Spinal cord (tissue), 10 donors: ENCODE results near the gene KCNJ10. TPM values are rescaled to one million over a fixed set of nuclear protein-coding genes. Genes with fewer than 3 reads are reported as not detected.
A peak's percentile ranks its signal among the peaks of the same experiment; 100 is the strongest.
"Not testable (repeated sequence)": the region's sequence is repeated elsewhere in the genome, so short reads cannot be mapped to it uniquely, and the experiment has no call there.

ENCODE experiments used
- DNase-seq, 6 donors: peaks; one replicate each; pipeline versions ENCODE4 v3.0.0 to v3.0.0-alpha.2; 2013 to 2015; ENCODE audit warnings: low spot score in 6 of 6, low read depth in 4 of 6
- H3K27ac ChIP-seq: one replicate; pipeline ENCODE4 v1.5.1; 2013; ENCODE audit warnings: low read depth, low read length, control low read depth
- H3K27me3 ChIP-seq: one replicate; pipeline ENCODE4 v1.6.1; 2013; ENCODE audit warnings: low read length; ENCODE audit not compliant: control insufficient read depth, insufficient read depth
- H3K36me3 ChIP-seq: one replicate; pipeline ENCODE4 v1.6.1; 2013; ENCODE audit warnings: low read length; ENCODE audit not compliant: control insufficient read depth, insufficient read depth
- H3K4me1 ChIP-seq: one replicate; pipeline ENCODE4 v1.6.1; 2013; ENCODE audit warnings: low read length; ENCODE audit not compliant: control insufficient read depth, insufficient read depth
- H3K4me3 ChIP-seq: one replicate; pipeline ENCODE4 v1.5.1; 2013; ENCODE audit warnings: low read depth, low read length, control low read depth
- H3K9me3 ChIP-seq: one replicate; pipeline ENCODE4 v1.6.1; 2013; ENCODE audit warnings: low read length; ENCODE audit not compliant: control insufficient read depth, insufficient read depth
- WGBS: methylation state at CpG from one replicate; pipeline ENCODE4 v1.1.5; 2013; ENCODE audit warnings: missing lambda C conversion rate; ENCODE audit not compliant: insufficient coverage; 5-methylcytosine and 5-hydroxymethylcytosine counted together
- polyA plus RNA-seq, 2 donors: library from polyadenylated mRNA; unstranded; fragments of 120-200 nt; gene quantifications; one replicate each; pipeline ENCODE4 v1.2.1, GENCODE V29; 2013; ENCODE audit not compliant: insufficient read length in 2 of 2
- total RNA-seq, 2 donors: library from RNA; depleted of rRNA in 1 of 2; stranded (reverse); fragments of 120-200 nt in 1 of 2; fragments of >200 nt in 1 of 2; gene quantifications; one replicate each; pipeline versions ENCODE4 v1.2.3 to v1.2.4, GENCODE V29; 2013 to 2014
- donor health status: healthy.

KCNJ10 gene
- total and polyA plus RNA-seq, 4 donors: 14.9 to 81.6 (median 42.8) TPM

- Histone ChIP-seq H3K9me3 (no peaks in the 10 kb centered on the region), H3K36me3 (no peaks in the 10 kb centered on the region), H3K4me3 (no peak overlapping the region), H3K27ac (peak overlapping the region; percentile 87), H3K27me3 (no peaks in the 10 kb centered on the region), H3K4me1 (peaks cover 82% of the 10 kb centered on the region)
- WGBS: 62% methylated on average over 11 of the region's 12 CpGs
- peak in 2 of 6 donors; percentile 45 to 74 for DNase-seq
Observed at GRCh38 chr1:160112357-160112756, 42.4 kb upstream of the KCNJ10 start.

- H3K4me3 ChIP-seq, H3K27me3 ChIP-seq, DNase-seq, H3K36me3 ChIP-seq, H3K9me3 ChIP-seq: not testable (repeated sequence)
- peak overlapping the region; percentile 15 for H3K27ac ChIP-seq
- 93% methylated on average over 3 of the region's 10 CpGs for WGBS
- peaks cover 74% of the 10 kb centered on the region for H3K4me1 ChIP-seq
Observed at GRCh38 chr1:160111462-160111861, 41.5 kb upstream of the KCNJ10 start.

- no peak overlapping the region for H3K4me3 ChIP-seq
- H3K4me1 ChIP-seq: peaks cover 67% of the 10 kb centered on the region
- no peaks in the 10 kb centered on the region for H3K27me3 ChIP-seq
- no peak for DNase-seq
- H3K27ac ChIP-seq: peak overlapping the region; percentile 80
- H3K9me3 ChIP-seq: no peaks in the 10 kb centered on the region
- 100% methylated on average over 1 of the region's 4 CpGs for WGBS
- H3K36me3 ChIP-seq: no peaks in the 10 kb centered on the region
Observed at GRCh38 chr1:160109686-160110085, 39.7 kb upstream of the KCNJ10 start.

- Histone ChIP-seq H3K36me3 (no peaks in the 10 kb centered on the region), H3K9me3 (no peaks in the 10 kb centered on the region), H3K4me1 (peaks cover 67% of the 10 kb centered on the region), H3K27ac (peak overlapping the region; percentile 80), H3K27me3 (no peaks in the 10 kb centered on the region), H3K4me3 (no peak overlapping the region)
- DNase-seq: peak in 2 of 6 donors; percentile 56 to 84
- 11% methylated on average over 5 of the region's 6 CpGs for WGBS
Observed at GRCh38 chr1:160108888-160109662, 39.1 kb upstream of the KCNJ10 start.

GRCh38 chr1:160107512-160107911 is 37.6 kb upstream of the KCNJ10 start:
- H3K27me3 ChIP-seq: no peaks in the 10 kb centered on the region
- peaks cover 65% of the 10 kb centered on the region for H3K4me1 ChIP-seq
- DNase-seq: no peak
- no peaks in the 10 kb centered on the region for H3K36me3 ChIP-seq
- H3K9me3 ChIP-seq: no peaks in the 10 kb centered on the region
- H3K27ac ChIP-seq: no peak overlapping the region
- H3K4me3 ChIP-seq: no peak overlapping the region
- no CpG with 5 or more reads among the region's 1 CpG for WGBS

GRCh38 chr1:160105155-160105554 is 35.2 kb upstream of the KCNJ10 start:
- Histone ChIP-seq H3K4me1 (peaks cover 60% of the 10 kb centered on the region), H3K27ac (peak overlapping the region; percentile 93)
- 80% methylated on average over 2 of the region's 5 CpGs for WGBS

GRCh38 chr1:160104486-160104885 is 34.5 kb upstream of the KCNJ10 start:
- Histone ChIP-seq H3K27me3 (no peaks in the 10 kb centered on the region), H3K4me1 (peaks cover 54% of the 10 kb centered on the region), H3K27ac (peak overlapping the region; percentile 93), H3K36me3 (no peaks in the 10 kb centered on the region), H3K9me3 (no peaks in the 10 kb centered on the region), H3K4me3 (no peak overlapping the region)
- peak in 1 of 6 donors; percentile 18 for DNase-seq
- WGBS: 22% methylated on average over 3 of the region's 3 CpGs

More at GRCh38 chr1:160105155-160105554, 35.2 kb upstream of the KCNJ10 start:
- no peaks in the 10 kb centered on the region for H3K36me3 ChIP-seq
- H3K27me3 ChIP-seq: no peaks in the 10 kb centered on the region
- DNase-seq: no peak
- H3K4me3 ChIP-seq: no peak overlapping the region
- H3K9me3 ChIP-seq: no peaks in the 10 kb centered on the region

GRCh38 chr1:160103658-160104408 is 33.9 kb upstream of the KCNJ10 start:
- Histone ChIP-seq H3K27me3 (no peaks in the 10 kb centered on the region), H3K27ac (peak overlapping the region; percentile 93), H3K4me3 (no peak overlapping the region), H3K9me3 (no peaks in the 10 kb centered on the region), H3K36me3 (no peaks in the 10 kb centered on the region), H3K4me1 (peaks cover 52% of the 10 kb centered on the region)
- DNase-seq: peak in 2 of 6 donors; percentile 18 to 84
- no CpG with 5 or more reads among the region's 6 CpGs for WGBS

GRCh38 chr1:160101717-160102522 is 32.0 kb upstream of the KCNJ10 start:
- no peaks in the 10 kb centered on the region for H3K36me3 ChIP-seq
- H3K27ac ChIP-seq: peak overlapping the region; percentile 93
- peak in 2 of 6 donors; percentile 36 to 60 for DNase-seq
- no peaks in the 10 kb centered on the region for H3K9me3 ChIP-seq
- H3K4me3 ChIP-seq: no peak overlapping the region
- 53% methylated on average over 5 of the region's 9 CpGs for WGBS
- no peaks in the 10 kb centered on the region for H3K27me3 ChIP-seq
- peaks cover 61% of the 10 kb centered on the region for H3K4me1 ChIP-seq
